ENCODE results near the gene SPATS2. TPM values are rescaled to one million over a fixed set of nuclear protein-coding genes. Genes with fewer than 3 reads are reported as not detected.

Gene SPATS2
- total and polyA plus RNA-seq, 10 of the 15 experiments (the other 5 are each of a cell fraction or from before 2014, with no cell fraction given) = 9.0 to 54.2 (median 27.5) TPM

DNA sequence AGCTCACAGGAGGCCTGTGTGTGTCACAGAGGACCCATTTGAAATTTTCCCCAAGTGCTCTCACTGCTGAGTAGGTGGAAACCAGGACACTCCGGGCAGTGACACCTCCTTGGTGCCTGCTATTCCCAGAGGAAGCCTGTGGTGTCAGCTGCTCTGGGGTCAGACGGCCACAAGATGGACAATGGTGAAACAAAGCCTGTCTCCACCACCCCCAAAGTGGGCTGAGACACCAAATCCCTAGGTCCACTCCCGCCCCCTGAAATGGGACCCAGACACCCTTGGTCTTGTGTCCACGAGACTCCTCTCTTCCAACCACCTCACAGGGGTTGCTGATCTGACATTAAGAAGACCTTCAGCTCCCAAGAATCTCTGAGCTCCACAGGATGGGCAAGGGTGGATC is 178.6 kb downstream of the SPATS2 start:
- WGBS (ENCODE audit: insufficient coverage, insufficient replicate concordance, low lambda C conversion rate, missing lambda C conversion rate) = 8% methylated on average over 3 of the region's 4 CpGs
- in situ Hi-C loops (cut with MboI) (no loop called here), intact Hi-C loops (cut with micrococcal nuclease; ENCODE audit: unreplicated experiment) (no loop called here)
- ChIA-PET SMC1A (ENCODE audit: uncharacterized antibody, unreplicated experiment) (interaction anchor here (0.6 kb wide), 1 partner anchor 31 kb away, joined by 3 read pairs; no protein-coding TSS in a partner anchor), POLR2A (interaction anchor here (0.6 kb wide), 1 partner anchor 22 kb away, joined by 4 read pairs; no protein-coding TSS in a partner anchor), CTCF (no interaction called here), RAD21 (ENCODE audit: unreplicated experiment) (interaction anchor here (1.4 kb wide), 1 partner anchor 188 kb away, joined by 10 read pairs; no protein-coding TSS in a partner anchor)
- Histone ChIP-seq H3K79me2 (ENCODE audit: control insufficient read depth, insufficient read depth, low read length) (no peaks in the 10 kb centered on the region), H3K27me3 (replicated peaks in 1 of 2; ENCODE audit: control insufficient read depth in 2 of 2, insufficient read depth in 2 of 2, low read length in 1 of 2) (peaks cover 0 to 11% of the 10 kb centered on the region in 2 experiments; a peak in 3 of 4 replicates), H3K4me3 (no peak overlapping the region), H3K9ac (ENCODE audit: control insufficient read depth, insufficient read depth, low read length) (no peak overlapping the region), H2AFZ (ENCODE audit: control insufficient read depth, low read depth, low read length) (no peak overlapping the region), H4K20me1 (ENCODE audit: control insufficient read depth, insufficient read depth) (no peaks in the 10 kb centered on the region), H3K36me3 (ENCODE audit: control insufficient read depth in 2 of 2, insufficient read depth in 2 of 2, low read length in 1 of 2) (no peaks in the 10 kb centered on the region), H3K27ac (ENCODE audit: control insufficient read depth, insufficient read depth) (no peak overlapping the region), H3K4me1 (ENCODE audit: control insufficient read depth, insufficient read depth, low read length) (no peaks in the 10 kb centered on the region; the same call in 1 of the 2 replicates), H3K9me3 (replicated peaks; ENCODE audit: control insufficient read depth, insufficient read depth, low read length) (no peaks in the 10 kb centered on the region), H3K4me2 (ENCODE audit: control insufficient read depth, insufficient read depth) (no peak overlapping the region)
- no peak for DNase-seq (ENCODE audit: low read depth, low spot score)
- ATAC-seq = no peak
- no TSS peak for BruUV-seq (replicated peaks)
- no peak for FAIRE-seq
- TF ChIP-seq EED (IDR thresholded peaks at IDR 0.05; ENCODE audit: low read depth) = no peak
- TF ChIP-seq SUZ12 (IDR thresholded peaks at IDR 0.05; ENCODE audit: unreplicated experiment) = no peak
- TF ChIP-seq, protein P1, sequence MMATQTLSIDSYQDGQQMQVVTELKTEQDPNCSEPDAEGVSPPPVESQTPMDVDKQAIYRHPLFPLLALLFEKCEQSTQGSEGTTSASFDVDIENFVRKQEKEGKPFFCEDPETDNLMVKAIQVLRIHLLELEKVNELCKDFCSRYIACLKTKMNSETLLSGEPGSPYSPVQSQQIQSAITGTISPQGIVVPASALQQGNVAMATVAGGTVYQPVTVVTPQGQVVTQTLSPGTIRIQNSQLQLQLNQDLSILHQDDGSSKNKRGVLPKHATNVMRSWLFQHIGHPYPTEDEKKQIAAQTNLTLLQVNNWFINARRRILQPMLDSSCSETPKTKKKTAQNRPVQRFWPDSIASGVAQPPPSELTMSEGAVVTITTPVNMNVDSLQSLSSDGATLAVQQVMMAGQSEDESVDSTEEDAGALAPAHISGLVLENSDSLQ (IDR thresholded peaks at IDR 0.05) = no peak
- no peak for TF ChIP-seq ZNF622 (IDR thresholded peaks at IDR 0.05)
- no peak for TF ChIP-seq RUNX3 (IDR thresholded peaks at IDR 0.05; ENCODE audit: low read length)
- no peak for TF ChIP-seq NR2C1 (IDR thresholded peaks at IDR 0.05)
- TF ChIP-seq NFYA (IDR thresholded peaks at IDR 0.05; ENCODE audit: borderline replicate concordance, low read depth, low read length) = no peak
- TF ChIP-seq, protein P2, sequence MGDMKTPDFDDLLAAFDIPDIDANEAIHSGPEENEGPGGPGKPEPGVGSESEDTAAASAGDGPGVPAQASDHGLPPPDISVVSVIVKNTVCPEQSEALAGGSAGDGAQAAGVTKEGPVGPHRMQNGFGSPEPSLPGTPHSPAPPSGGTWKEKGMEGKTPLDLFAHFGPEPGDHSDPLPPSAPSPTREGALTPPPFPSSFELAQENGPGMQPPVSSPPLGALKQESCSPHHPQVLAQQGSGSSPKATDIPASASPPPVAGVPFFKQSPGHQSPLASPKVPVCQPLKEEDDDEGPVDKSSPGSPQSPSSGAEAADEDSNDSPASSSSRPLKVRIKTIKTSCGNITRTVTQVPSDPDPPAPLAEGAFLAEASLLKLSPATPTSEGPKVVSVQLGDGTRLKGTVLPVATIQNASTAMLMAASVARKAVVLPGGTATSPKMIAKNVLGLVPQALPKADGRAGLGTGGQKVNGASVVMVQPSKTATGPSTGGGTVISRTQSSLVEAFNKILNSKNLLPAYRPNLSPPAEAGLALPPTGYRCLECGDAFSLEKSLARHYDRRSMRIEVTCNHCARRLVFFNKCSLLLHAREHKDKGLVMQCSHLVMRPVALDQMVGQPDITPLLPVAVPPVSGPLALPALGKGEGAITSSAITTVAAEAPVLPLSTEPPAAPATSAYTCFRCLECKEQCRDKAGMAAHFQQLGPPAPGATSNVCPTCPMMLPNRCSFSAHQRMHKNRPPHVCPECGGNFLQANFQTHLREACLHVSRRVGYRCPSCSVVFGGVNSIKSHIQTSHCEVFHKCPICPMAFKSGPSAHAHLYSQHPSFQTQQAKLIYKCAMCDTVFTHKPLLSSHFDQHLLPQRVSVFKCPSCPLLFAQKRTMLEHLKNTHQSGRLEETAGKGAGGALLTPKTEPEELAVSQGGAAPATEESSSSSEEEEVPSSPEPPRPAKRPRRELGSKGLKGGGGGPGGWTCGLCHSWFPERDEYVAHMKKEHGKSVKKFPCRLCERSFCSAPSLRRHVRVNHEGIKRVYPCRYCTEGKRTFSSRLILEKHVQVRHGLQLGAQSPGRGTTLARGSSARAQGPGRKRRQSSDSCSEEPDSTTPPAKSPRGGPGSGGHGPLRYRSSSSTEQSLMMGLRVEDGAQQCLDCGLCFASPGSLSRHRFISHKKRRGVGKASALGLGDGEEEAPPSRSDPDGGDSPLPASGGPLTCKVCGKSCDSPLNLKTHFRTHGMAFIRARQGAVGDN (IDR thresholded peaks at IDR 0.05) = no peak
- no peak for TF ChIP-seq BMI1 (IDR thresholded peaks at IDR 0.05; ENCODE audit: borderline replicate concordance)
- no peak for TF ChIP-seq FOXK2 (IDR thresholded peaks at IDR 0.05)
- TF ChIP-seq MTA3 (IDR thresholded peaks at IDR 0.05; ENCODE audit: borderline replicate concordance, low read length) = no peak
- TF ChIP-seq EGR1 (IDR thresholded peaks at IDR 0.05; ENCODE audit: borderline replicate concordance in 1 of 2, low read depth in 2 of 2, low read length in 2 of 2) = no peak
- TF ChIP-seq NR2C2 (IDR thresholded peaks at IDR 0.05; ENCODE audit: borderline replicate concordance, control insufficient read depth, insufficient read length, low read depth) = no peak
- TF ChIP-seq, protein P3, sequence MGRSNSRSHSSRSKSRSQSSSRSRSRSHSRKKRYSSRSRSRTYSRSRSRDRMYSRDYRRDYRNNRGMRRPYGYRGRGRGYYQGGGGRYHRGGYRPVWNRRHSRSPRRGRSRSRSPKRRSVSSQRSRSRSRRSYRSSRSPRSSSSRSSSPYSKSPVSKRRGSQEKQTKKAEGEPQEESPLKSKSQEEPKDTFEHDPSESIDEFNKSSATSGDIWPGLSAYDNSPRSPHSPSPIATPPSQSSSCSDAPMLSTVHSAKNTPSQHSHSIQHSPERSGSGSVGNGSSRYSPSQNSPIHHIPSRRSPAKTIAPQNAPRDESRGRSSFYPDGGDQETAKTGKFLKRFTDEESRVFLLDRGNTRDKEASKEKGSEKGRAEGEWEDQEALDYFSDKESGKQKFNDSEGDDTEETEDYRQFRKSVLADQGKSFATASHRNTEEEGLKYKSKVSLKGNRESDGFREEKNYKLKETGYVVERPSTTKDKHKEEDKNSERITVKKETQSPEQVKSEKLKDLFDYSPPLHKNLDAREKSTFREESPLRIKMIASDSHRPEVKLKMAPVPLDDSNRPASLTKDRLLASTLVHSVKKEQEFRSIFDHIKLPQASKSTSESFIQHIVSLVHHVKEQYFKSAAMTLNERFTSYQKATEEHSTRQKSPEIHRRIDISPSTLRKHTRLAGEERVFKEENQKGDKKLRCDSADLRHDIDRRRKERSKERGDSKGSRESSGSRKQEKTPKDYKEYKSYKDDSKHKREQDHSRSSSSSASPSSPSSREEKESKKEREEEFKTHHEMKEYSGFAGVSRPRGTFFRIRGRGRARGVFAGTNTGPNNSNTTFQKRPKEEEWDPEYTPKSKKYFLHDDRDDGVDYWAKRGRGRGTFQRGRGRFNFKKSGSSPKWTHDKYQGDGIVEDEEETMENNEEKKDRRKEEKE (IDR thresholded peaks at IDR 0.05) = no peak
- no peak for TF ChIP-seq SIN3A (IDR thresholded peaks at IDR 0.05; ENCODE audit: low read depth, low read length)
- TF ChIP-seq ATF7 (IDR thresholded peaks at IDR 0.05; ENCODE audit: low read depth) = no peak
- no peak for TF ChIP-seq ZNF207 (IDR thresholded peaks at IDR 0.05; ENCODE audit: borderline replicate concordance)
- no peak for TF ChIP-seq GATAD2B (conservative IDR thresholded peaks at IDR 0.05; ENCODE audit: low read depth)
